DMS153 treated with DMSO at 0.1 percent for 48 hours (cell line): Measurements from ENCODE around the gene NDUFS5.
"Not testable (repeated sequence)": the region's sequence is repeated elsewhere in the genome, so short reads cannot be mapped to it uniquely, and the experiment has no call there.

ENCODE experiments used
- DNase-seq: peaks from one replicate; lab custom pipeline; 2025; ENCODE audit not compliant: unreplicated experiment; lab: John Stamatoyannopoulos, UW

The NDUFS5 gene

DNA sequence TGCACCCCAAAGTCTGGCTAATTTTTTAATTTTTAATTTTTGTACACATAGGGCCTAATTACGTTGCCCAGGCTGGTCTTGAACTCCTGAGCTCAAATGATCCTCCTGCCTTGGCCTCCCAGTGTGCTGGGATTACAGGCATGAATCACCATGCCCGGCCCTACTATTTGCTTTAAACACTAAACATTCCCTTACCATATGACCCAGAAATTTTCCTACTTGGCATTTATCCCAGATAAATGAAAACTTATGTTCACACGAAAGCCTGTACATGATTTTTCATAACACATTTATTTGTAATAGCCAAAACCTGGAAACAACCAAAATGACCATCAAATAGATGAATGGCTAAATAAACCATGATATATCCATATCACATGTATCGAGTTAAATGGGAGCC lies 35.8 kb downstream of the NDUFS5 start:
- DNase-seq: no peak

DNA sequence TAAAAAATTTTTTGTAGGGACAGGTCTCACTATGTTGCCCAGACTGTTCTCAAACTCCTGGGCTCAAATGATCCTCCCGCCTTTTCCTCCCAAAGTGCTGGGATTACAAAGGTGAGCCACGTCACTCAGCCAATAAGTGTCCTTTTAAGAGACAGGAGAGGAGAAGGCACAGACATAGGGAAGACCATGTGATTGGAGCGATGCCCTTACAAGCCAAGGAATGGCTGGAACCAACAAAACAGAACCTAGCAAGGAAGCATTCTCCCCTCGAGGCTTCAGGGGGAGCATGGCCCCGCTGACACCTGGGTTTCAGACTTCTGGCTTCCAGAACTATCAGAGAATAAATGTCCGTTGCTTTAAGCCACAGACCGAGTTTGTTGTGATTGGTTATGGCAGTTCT lies 37.0 kb downstream of the NDUFS5 start:
- no peak for DNase-seq

DNA sequence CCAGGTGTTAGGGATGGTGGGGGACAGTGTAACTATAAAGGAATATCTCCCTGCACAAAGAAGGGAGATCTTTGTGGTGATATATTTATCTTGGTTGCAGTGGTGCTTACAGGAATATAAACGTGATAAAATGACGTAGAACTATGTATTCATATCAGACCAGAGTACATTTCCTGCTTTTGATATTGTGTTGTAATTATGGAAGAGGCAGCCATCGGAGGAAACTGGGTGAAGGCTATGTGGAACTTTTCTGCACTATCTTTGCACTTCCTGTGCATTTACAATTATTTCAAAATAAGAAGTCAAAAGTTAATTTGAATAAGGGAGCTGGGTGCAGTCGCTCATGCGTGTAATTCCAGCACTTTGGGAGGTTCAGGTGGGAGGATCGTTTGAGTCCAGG lies 37.6 kb downstream of the NDUFS5 start:
- DNase-seq: no peak

DNA sequence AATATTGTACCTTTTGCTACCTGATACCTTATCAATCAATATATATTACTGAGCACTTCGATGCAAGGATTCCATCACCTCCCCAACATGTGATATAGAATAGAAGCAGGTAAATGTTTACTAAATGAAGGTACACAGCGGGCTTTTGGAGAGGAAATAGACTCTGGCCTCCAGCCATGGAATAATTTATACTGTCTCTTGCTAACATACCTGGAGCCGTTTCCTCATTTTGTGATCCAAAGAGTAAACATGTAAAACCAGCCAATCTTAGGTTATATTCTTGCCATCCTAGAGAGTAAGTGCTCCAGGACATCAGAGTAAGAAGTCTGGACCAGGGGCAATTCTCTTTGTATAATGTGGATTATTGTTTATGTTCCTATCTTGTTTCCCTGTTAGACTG lies 39.4 kb downstream of the NDUFS5 start:
- peak; percentile 65 for DNase-seq

DNA sequence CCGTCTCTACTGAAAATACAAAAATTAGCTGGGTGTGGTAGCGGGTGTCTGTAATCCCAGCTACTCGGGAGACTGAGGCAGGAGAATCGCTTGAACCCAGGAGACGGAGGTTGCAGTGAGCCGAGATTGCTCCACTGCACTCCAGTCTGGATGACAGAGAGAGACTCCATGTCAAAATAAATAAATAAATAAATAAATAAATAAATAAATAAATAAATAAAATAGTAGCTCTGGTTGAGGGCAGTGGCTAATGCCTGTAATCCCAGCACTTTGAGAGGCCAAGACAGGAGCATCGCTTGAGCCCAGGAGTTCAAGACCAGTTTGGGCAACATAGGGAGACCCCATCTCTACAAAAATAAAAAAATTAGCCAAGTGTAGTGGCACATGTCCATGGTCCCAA lies 42.1 kb downstream of the NDUFS5 start:
- DNase-seq: not testable (repeated sequence)

DNA sequence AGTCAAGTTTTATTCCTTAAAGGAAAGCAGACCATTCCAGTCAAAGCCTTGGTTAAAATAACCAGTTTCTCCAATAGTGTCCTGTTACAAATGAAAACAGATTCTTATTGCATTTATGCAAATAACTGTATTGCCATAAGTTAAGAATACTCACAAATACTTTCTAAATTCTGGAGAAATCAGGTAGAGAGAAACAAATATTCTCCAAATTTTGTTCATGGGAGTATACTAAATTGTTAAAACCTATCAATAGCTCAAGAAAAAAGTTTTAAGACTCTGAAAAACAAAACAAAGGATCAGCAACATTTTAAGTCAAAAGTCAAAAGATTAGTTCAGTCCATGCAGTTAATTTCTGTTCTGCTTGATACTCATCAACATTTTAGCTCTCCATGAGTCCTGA lies 45.4 kb downstream of the NDUFS5 start:
- not testable (repeated sequence) for DNase-seq

DNA sequence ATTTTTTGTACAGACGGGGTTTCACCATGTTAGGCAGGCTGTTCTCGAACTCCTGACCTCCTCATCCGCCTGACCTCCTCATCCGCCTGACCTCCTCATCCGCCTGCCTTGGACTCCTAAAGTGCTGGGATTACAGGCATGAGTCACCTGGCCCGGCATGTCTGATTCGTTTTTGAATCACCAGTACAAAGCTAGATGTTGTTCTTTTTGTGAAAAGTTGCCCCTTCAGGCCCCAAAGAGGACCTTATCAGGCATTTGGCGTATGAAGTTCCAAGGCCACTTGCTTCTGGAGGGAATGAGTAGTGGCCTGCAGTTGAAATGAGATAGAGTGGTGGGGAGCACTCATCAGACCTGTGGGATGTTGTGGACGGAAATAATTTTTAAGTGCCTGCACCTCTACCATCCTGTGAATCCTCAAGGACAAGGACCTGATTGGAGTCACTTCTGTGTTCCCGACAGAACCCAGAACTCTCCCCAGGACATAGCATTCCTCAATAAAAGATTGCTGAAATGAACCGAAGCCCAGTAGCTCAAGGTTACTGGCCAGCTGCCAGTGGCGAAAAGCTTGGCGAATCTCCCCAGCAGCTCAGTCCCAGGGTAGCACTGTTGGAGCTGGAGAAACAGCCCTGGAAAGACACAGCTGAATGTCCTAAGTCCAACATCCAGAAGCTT lies 50.1 kb downstream of the NDUFS5 start:
- DNase-seq: no peak

DNA sequence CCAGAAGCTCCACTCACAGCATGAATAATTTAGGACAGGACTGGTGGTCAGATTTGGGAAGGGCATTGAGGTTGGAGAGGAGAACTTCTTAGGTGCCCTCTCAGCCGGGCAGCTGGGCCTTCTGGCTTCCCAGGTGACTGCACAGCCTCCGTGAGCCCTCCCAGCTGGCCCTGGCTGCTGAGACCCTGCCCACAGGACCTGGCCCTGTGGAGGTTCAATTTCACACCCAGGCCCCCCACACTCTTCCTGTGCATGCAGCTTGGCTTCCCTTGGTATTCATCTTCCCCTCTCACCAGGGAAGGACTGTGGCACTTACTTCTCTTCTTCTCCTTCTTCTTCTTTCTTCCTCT lies 50.6 kb downstream of the NDUFS5 start:
- DNase-seq: no peak

DNA sequence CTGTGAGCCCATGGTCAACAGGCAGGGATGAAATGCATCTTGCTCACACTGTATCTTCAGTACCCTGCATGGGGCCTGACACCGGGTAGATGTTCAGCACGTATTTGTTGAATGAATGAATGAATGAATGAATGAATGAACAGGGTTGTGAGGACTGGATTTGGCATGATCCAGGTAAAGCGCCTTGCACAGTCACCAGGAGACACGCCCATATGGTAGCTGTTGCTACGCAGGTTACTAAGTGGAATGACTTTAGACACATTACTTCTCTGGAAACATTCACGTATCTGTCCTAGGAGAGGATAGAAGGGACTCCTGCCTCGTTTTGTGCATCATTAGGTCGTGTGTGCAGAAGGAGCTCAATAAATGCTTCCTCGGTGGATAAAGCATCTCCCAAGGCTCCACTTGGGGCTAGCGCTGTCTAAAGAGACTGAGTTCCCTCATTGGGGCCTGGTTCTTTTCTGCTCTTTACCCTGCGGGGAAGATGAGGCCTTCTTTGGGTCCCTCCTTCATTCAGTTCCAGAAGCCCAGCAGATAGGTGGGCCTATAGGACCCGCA lies 54.2 kb downstream of the NDUFS5 start:
- DNase-seq: no peak

DNA sequence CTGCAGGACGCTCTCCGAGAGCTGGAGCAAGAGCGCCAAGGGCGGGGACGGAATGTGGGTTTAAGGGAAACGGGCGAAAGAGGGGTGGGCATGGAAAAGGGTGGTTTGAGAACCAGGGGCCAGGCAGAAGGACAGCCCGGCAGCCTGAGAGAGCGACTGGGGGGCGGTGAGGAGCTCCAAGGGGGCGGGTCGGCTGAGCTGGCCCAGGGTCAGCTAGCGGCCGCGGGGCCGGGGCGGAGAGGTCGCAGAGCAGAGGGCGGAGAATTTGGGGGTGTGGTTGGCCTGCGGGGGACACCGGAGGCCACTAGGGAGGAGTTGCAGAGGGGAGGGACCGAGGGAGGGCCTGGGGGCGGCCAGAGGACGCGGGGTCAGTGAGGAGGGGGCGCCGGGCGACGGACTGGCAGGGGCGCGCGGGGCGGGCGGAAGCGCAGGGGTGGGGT lies 54.7 kb downstream of the NDUFS5 start:
- no peak for DNase-seq

DNA sequence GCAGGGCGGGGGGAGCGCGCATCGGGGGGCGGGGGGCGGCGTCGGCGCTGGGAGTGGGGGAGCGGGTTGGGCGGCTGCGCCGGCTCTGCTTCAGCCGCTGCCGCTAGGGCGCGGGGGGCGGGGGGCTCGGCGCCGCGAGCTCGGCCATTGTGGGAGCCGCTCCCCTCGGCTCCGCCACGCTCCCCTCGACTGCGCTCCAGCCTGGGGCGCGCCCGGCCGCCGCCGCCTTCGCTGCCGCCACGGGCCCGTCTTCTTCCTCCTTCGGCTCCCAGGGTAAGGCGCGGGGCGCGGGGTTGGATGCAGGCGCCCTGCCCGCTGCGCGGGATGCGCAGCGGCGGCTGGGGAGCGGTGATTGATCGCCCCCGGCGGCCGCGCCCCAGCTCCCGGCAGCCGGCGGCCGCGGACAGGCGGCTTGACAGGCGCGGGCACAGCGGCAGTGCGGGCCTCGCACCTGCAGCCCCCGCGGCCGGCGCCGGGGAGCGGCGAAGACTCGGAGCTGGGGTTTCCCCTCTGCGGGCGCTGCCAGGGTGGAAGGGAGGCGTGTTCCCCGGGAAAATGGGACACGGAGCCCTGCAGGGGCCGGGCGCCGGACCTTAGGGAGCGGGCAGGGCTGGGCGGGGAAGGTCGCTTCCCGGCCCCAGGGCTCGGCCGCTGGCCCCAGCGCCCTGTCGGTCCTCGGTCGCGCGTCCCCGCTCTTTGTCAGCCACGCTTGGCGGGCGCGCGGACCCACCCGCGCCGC lies 55.3 kb downstream of the NDUFS5 start:
- DNase-seq: no peak

DNA sequence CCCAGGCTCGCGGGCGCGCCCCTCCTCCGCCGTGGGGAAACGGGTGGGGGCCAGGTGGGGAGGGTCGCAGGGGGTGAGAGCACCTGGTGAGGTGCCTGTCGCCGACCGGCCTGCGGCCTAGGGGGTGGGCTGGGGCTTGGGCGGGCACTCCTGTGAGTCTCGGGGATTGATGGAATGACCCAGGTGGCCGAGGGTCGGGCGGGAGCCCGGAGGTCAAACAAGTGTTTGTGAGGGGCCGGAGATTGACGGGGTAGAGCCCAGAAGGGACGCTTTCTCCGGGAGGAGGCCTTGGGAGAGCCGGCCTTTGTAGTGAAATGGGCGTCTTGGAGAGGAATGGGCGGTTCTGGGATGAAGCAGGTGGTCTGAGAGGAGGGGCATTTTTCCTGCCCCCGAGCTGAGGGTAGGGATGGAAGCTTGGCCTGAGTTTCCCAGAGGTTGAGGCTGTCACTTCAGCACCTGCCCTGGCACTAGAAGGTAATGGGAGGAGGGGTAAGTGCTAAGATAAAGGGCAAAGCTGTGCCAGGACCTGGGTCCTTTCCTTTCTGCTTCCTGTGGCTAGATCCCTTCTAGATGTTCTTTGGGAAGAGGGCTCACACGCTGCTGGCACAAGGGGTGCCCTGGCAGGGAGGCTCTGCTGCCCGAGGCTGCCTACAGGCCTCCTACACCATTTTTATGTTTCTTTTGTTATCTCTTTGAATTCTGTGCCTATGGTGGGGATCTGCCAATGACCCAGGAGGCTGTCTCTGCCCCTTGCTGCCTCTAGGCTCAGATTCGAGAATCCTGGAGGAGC lies 56.1 kb downstream of the NDUFS5 start:
- no peak for DNase-seq

DNA sequence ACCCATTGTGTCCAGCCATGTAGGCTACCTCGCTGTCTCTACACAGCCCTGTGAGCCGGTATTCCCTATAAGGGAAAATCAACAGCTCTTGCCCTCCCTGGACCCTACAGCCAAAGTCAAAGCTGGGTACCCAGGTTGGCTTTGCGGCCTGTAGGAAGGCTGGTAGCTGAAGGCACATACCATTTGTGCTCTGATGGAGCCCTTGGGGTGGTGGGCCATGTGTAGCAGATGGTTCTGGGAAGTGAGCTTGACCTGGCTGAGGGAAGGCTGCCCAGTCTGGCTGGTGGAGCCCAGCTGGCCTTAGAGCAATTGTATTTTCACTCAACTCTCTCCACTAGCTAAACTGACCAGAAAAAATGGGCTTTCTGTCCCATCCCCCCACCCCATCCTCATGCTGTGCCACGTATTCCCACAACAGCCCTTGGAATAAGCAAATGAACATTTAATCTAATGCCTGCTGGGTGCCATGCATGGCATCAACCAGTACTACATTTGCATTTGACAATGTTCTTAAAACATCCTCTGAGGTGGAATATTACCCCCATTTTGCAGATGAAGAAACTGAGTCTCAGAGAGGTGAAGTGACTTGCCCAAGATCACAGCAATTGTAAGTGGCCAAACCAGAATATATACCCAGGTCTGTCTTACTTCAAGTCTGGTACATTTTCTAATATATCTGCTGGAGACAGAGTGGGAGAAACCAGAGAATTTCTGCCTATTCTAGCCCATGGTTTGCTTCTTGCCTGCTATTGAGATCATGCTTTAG lies 56.8 kb downstream of the NDUFS5 start:
- no peak for DNase-seq

DNA sequence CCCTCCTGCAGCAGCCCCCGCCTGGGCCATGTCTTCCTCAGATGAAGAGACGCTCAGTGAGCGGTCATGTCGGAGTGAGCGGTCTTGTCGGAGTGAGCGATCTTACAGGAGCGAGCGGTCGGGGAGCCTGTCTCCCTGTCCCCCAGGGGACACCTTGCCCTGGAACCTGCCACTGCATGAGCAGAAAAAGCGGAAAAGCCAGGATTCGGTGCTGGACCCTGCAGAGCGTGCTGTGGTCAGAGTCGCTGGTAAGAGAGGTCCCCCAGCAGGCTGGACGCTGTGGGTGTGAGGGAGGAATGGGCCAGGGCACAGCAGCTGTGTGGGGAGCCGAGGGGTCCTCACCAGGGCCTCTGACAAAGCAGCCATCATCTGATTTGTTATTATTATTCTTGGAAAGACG lies 58.0 kb downstream of the NDUFS5 start:
- DNase-seq: no peak
